HL-60/S4 treated with phorbol 12-myristate 13-acetate at 8.2 ng/mL for 4 days and 3 days (cell line): ENCODE measurements around the gene TANK.
"Not testable (repeated sequence)": the region's sequence is repeated elsewhere in the genome, so short reads cannot be mapped to it uniquely, and the experiment has no call there.

Experiments used
- in situ Hi-C: fragments of 300-500 bp; cut with MboI; formaldehyde crosslinking; loops from 2 replicates; pipeline ENCODE4 v1.15.0; 2022; ENCODE audit warnings: low sequenced_read_pairs

Gene TANK

DNA sequence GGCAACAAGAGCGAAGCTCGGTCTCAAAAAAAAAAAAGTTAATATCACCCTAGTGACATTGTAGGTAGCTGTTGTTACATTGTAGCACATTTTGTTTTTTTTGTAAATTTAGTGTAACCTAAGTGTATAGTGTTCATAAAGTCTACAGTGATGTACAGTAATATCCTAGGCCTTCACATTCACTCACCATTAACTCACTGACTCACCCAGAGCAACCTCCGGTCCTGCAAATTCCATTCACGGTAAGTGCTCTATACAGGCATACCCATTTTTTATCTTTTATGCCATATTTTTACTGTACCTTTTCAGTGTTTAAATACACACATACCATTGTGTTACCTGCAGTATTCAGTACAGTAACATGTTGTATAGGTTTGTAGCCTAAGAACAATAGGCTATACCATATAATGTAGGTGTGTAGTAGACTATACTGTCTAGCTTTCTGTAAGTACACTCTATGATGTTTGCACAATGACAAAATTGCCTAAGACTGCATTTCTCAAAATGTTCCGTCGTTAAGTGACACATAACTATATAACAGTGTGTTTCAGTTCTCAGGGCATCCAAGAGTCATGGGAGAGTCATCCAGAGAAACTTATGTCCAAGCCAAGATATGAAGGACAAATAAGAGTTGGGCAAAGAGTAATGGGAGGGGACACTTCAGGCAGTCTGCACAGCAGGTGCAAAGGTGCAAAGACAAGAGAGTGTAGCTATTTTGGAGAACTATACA lies 68.4 kb downstream of the TANK start:
- in situ Hi-C loops = no loop called here

DNA sequence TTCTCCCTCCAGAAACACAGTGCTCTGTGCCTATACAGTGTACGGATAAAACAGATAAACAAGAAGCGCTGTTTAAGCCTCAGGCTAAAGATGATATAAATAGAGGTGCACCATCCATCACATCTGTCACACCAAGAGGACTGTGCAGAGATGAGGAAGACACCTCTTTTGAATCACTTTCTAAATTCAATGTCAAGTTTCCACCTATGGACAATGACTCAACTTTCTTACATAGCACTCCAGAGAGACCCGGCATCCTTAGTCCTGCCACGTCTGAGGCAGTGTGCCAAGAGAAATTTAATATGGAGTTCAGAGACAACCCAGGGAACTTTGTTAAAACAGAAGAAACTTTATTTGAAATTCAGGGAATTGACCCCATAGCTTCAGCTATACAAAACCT lies 70.7 kb downstream of the TANK start:
- in situ Hi-C loops = no loop called here

DNA sequence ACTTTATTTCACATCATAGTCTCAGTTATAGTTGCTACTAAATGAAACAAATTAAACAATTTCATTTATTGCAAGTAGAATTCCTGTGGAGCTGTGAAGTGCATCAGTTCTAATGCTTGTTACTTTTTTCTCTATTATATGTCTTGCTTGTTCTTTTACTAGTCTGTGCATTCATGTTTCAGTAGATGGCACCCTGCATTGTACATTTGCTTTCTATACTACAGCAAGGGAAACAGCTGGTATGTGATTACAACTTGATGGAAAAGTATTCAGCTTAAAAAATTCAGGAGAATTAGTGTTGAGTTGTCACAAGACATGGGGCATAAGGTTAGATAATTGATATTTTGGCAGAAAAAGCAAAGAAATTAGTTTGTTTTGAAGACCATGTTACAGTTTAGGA lies 72.3 kb downstream of the TANK start:
- in situ Hi-C loops = no loop called here

DNA sequence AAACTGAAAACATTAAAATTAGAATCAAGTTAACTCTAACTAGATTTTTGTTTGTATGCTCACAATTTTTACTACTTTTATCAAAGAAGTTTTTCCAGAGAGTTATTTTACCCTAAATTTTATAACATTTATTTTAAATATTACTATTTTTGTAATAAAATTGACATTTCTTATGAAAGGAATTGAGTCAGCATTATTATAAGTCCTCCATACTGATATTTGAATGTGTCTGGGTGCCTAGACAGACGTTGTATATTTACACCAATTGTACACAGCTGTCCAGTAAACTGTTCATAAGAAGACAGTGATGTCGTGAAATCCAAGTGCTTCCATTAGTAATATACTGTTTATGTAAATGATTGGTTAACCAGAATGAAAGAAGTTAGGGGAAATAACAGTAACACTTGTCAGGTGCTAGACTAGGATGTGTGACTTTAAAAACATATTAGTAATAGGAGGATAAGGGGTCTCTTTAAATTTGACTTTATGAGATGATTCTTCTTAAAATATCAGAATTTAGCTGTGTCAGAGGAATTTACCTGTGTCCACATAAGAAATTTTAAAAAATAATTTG lies 73.7 kb downstream of the TANK start:
- in situ Hi-C loops = no loop called here

DNA sequence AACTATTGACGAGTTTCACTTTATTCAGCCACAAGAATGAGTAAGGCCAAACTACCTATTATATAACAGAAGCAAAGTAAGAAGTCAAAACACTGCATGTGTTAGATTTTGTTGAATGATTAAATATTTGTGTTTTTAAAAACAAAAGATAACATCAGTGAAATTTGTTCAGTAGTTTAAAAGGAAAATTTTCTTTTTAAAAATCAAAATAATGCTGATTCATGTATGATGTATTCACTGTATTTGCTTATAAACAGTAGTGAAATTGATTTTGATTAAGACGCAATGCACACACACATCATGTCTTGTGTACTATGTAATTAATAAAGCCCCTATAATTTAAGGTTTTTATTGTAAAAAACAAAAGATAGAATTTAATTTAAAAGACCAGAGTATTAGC lies 74.4 kb downstream of the TANK start:
- in situ Hi-C loops = no loop called here

DNA sequence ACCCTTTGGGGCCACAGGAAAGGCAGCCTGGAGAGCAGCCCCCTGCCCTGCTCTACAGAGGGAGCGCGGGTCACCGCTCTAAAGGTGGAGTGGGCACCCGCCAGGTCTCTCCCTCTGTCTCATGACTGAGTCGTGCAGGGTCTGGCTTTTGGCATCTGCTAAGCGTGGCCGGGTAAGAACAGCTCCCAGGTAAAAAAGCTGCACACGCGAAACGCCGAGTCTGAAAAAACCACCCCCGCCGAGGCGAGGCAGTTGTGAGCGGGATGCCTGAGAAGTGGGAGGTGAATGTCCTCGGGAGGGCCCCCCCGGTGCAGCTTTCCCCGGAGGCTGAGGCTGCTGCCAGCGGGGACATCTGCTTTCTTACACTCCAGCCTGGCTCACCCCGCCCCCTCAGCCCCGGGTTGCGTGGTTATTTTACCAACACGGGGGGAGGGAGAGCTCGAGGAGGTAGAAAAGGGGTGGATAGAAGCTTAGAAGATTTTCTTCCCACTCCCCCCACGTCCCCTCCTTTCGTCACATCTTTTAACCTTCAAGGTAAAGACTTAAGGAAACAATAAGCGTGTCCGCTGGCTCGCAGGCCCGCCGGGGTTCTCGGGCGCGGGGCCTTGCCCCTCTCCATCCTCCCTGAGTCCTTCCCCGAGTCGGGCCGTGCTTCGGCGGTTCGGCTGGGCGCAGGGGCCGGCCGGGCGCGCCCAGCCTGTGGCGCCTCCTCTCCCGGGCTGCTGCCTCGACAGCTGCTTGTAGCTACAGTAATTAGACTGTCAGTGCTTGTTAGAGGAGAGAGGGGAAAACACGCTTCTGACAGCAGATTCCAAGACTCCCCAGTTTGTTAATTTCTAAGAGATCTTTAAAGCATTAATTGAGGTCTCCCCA lies 77.4 kb downstream of the TANK start:
- in situ Hi-C loops = no loop called here

DNA sequence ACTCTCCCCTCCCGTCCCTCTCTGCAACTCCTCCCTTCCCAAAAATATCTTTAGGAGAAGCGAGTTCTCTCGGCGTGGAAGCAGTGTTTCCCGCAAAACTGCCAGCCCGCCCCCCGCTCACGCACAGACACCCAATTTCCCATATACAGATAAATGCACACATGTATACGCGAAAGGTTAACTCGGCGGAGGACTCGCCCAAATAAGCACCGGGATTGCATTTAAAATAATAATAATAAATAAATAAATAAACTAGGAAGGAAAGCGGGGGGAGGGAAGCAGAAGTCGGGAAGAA lies 78.0 kb downstream of the TANK start:
- in situ Hi-C loops = no loop called here

DNA sequence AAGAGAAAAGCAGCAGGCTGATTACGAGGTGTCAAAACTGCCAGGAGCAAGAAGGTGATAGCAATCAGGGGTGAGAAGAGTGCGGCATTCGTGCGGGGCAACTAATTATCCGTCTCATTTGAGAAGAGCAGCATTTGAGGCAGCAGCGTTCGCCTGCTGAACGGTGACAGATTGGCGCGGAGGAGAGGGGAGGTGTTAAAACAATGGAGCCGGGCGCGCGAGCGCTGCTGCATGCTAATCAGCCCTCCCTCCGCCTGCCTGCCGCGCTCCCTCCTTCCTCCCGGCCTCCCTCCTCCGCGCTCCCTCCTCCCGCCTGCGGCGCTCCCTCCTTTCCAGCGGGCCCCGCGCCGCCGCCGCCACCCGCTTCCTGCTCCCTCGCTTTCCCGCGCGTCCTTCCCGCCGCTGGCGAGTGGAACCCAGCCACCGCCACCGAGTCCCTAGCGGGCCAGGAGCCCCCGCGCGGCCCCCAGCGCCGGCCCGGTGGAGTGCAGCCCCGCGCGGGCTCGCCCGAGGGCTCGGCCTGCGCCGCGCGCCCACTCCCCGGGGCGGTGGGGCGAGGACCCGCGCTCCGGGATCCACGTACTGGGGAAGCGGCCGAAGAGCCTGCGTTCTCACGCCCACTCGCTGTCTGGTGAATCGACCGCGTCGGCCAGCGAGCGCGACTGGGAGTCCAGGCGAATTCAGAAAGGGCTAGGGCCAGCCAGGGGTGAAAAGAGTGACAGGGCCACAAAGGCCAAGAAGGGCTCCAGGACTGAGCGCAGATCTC lies 78.5 kb downstream of the TANK start:
- in situ Hi-C loops = no loop called here

DNA sequence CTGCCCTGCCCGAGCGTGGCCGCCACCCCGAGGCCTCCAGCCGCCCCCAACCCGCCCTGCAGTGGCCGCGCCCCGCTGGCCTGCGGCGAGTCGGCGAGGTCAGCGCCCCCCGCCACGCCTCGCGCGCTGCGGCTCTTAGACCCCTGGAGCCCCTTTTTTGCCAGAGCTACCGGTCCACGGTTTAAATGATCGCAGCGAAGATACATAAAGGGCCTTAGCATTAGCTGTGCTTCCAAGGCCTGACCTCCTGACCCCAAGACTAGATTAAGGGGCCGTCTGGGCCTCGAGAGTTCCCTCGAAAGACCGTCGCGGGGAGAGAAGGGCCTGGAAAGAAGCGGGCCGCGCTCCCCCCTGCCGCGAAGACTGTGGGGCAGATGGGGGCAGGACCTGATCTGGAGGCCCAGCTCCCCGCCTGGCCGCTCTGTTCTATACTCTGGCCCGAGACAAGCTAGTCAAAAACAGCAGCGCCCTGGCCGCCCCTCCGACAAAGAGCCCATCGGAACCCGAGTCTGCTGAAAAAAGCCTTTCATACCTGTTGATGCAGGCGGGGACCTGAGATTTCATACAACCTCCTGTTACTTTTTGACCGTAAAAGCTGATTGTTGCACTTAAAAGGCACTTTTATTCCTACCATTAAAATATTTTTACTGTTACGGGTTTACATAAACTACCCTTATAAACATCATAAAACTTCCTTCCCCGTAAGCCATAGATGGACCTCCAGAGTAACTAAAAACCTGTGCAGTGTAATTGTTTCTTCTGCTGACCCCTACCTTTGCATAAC lies 79.3 kb downstream of the TANK start:
- in situ Hi-C loops = no loop called here

DNA sequence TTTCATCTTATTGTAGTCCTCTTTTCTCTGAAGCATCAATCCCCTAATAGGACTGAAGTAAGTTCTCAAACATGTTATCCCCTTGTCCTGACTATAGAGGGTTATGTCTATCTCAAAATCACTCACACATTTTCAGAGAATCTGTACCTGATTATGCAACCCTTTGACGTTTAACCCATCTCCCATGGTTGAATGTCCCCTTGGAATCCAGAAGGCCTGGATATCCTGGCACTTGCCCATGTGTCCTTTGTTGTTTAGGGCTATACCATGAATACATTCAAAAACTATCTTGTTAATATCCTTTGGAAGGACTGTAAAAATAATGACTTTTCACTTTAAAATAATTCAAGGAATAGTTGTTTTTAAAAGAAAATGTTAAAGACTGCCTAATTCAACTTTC lies 81.7 kb downstream of the TANK start:
- in situ Hi-C loops = no loop called here

DNA sequence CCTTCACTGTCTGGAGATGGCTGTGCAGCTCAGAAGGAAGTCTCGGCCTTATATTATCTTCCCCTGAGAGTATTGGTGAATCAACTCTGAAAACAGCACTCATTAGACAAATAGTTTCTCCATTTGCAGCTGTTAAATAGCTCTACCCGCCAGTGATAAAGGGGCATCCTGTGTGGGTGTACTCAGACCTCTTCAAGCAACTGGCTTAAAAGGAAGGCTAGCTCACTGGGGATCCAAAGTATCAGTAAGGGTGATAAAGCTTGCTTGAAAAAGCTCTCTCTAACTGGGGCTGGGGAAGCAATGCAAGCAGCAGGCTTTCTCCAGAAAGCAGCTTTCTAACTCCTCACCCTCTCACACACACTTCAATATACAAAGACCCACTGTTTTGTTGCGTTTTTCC lies 83.1 kb downstream of the TANK start:
- in situ Hi-C loops = no loop called here

DNA sequence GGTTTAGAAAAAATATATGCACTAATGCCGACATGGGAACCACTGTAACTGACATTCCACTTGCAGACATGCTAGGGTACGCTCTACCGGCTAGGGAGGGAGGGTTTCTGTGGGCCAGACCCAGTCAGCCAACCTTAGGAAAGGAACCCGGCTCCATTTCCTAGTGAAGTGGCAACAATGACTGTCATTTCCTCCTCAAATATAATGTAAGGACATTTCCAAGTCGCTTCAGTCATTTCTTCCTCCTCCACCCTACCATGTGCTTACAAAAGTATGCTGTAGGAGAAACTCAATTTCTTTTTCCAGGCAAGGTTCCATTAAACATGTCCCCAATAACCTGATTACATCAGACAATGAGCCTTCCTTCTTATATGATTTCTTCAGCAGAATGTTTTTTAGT lies 83.7 kb downstream of the TANK start:
- in situ Hi-C loops = no loop called here

DNA sequence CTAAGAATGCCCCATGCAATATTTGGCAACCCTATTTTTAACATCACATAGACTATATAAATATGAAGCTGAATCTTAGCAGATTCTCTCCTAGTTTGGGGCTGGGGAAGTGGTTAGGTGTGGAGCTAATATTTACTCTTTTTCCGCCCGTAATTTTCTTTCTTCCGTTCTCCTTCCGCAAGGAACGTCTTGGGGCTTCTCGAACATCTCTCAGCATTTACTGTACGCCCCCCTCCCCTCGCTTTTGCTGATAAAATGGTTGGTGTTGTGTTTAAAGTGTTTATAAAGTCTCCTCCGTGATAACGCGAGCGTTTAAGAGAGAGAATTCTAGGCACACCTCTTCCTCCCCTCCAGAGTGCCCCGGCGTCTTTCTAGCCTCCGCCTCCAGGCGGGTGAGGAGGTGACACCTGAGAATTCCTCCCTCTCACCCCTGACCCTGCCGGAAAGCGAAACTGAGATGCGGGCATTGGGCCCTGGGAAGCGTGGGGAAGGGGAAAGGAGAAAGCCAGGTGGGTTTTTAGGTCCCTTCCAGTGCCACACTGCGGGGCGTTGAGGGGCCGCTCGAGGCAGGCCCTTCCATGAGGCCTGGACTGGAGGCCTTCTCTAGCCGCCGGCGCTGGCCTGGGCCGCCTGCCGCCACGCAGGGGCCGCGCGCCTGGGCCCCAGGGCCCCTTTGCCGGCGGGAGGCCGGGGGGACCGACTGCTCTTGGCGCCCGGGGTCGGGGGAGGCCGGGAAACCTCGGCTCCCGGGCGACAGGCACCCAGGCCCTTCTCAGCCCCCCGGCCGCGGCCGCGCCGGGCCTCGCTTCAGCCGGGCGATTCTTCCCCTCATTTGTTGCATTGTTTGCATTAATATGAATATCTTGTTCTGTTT lies 84.4 kb downstream of the TANK start:
- in situ Hi-C loops = not testable (repeated sequence)

DNA sequence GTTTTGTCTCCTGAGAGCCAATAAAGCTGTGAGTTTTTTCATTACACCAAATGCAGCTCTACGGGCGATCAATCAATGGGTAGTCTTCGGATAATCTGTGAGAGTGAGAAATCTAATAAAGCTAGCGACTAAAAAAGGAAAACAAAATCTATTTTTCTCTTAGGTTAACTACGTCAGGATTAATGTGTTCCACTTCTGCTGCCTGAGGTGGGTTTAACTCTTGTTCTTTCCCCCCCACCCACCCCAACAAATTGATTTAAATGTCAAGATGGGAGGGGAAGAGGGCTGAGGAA lies 85.0 kb downstream of the TANK start:
- in situ Hi-C loops = no loop called here

DNA sequence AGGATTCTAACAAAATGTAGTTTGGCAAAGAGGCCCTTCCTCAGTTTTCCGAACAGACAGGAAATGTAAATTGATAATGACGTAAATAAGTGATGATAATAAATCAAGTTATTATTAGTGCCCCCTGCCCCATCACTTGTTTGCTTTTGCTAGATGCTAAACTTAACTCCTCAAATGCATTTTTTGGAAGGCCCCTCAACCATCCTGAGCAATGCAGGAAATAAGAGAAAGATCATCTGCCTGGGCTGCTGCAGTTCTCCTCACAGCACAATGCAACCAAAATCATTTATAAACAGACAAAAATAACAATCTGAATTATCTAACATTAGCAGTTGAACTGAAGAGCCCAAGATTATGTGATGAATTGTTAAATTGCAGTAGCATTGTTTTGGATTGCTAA lies 85.4 kb downstream of the TANK start:
- in situ Hi-C loops = no loop called here

DNA sequence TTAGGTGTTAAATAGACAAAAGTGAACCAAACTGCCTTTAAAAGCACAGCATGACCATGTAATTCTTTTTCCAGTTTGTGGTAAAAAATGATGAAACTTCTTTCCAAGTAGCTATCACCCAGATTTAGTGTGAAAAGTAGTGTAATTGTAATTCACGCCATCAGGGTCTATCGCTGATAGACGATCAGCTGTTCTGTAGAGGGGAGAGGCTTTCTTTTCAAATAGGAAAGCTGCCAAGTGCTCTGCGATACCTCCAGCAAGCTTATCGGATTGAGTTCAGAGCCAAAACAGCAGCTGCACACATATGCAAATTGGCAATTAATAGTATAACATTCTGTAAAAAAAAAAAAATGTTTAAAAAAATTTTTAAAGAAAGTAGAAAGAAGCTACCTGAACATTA lies 86.1 kb downstream of the TANK start:
- in situ Hi-C loops = no loop called here

DNA sequence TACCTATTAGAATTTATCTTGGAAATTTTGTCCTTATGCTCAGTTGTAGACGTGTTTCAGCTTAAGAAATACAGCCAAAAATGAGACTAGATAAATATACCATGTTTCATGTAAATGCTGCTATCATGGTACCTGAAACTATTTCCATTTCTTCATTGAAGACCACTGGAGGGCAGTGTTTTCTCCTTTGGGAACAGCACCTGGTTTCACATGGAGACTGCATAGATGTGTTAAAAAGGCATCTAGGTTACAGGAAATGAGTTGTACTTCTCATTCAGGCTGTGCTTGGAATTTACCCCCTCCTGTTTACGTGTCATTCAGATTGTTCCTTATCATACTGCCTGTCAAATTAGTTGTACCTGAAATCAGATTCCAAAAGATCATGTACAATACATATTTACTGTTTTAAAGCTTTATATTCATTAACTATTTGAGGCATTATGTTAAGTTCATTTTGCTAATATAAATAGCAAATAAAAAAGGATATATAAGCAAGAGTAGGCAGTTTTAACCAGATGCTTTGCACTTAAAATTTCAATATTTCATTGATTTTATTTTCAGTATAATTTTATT lies 90.7 kb downstream of the TANK start:
- in situ Hi-C loops = no loop called here

DNA sequence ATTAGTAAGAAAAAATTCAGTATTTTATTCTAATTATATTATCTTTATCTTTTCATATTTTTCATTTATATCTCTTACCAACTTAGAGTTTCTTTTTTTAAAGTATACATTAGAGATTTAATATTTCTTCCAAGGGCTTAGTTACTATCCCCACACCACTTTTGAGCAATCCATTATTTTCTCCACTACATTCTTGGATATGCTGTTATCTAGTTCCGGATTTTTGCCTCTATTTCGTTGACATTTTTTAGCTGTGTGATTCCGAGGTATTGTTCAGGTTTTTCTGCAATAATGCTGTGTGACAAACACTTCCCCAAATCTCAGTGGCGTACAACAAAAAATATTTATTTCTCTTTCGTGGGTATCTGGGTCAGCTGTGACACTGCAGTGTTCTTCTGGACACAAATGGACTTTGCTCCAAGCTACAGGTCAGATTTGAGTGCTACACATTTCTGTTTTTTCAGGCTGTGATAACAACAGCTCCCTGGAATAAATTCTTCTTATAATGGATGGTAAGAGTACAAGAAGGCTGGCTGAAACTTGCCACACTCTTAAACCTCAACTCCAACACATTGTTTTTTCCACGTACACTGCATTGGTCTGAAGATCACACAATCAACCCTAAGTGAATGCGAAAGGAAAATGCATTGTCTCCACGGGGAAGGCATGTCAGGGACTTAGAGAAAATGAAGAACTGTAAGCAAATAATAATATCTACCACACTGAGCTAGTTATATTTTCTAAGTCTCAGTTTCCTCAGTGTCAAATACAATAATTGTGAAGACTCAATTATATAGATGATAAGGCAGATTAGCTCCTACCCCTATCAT lies 97.1 kb downstream of the TANK start:
- in situ Hi-C loops = no loop called here

DNA sequence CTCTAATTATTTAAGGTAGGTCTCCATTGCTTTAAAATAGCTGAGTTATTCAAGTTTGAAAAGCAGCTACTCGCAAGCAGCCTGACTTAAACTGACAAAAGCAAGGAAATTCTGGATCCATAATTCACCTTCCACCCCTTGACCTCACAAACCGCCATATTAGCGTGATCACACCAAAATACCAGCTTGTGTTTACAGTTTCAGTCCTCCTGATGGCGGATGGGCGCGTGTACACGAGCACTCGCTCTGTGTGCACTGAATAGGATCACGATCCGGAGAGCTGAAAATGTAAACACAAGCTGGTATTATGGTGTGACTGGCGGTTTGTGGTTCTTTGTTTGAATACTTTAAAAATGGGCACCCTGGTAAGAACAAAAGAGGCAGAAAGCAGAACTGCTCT lies 105.6 kb downstream of the TANK start:
- in situ Hi-C loops = no loop called here
